HepG2 (cell line): ENCODE measurements around the gene CBX7. TPM values are rescaled to one million over a fixed set of nuclear protein-coding genes. Genes with fewer than 3 reads are reported as not detected.
A peak's percentile ranks its signal among the peaks of the same experiment; 100 is the strongest.

Source experiments
- BCL6 ChIP-seq: IDR thresholded peaks from 2 replicates; pipeline ENCODE4 v1.6.1; 2016; ENCODE audit warnings: missing genetic modification reagents, missing compliant biosample characterization
- EP300 ChIP-seq, 3 experiments: sonication (generic) in 1 of 3; formaldehyde crosslinking in 1 of 3; IDR thresholded peaks; 2 replicates each; pipeline versions ENCODE4 v1.5.1 to v1.6.1; 2011 to 2020; ENCODE audit warnings: low read depth in 2 of 3, low read length in 2 of 3, borderline replicate concordance in 1 of 3, improper control_type of control experiment in 1 of 3, mild to moderate bottlenecking in 1 of 3, missing genetic modification reagents in 1 of 3, moderate library complexity in 1 of 3
- ERF ChIP-seq: IDR thresholded peaks from 2 replicates; pipeline ENCODE4 v1.6.1; 2018; ENCODE audit warnings: missing biosample characterization, missing genetic modification reagents
- JUND ChIP-seq: sonication (generic); formaldehyde crosslinking; IDR thresholded peaks from 2 replicates; pipeline ENCODE4 v1.8.0; 2022; ENCODE audit warnings: mild to moderate bottlenecking, missing genetic modification reagents
- MTF1 ChIP-seq: sonication (generic); formaldehyde crosslinking; IDR thresholded peaks from 2 replicates; pipeline ENCODE4 v1.5.0; 2020; ENCODE audit warnings: missing genetic modification reagents
- NR2F1 ChIP-seq, 2 experiments: fragments of 450-650 bp in 1 of 2; formaldehyde crosslinking in 1 of 2; IDR thresholded peaks; 2 replicates each; pipeline versions ENCODE4 v1.5.0 to v1.6.1; 2016 to 2020; ENCODE audit warnings: mild to moderate bottlenecking in 1 of 2, missing compliant biosample characterization in 1 of 2, missing genetic modification reagents in 1 of 2, moderate library complexity in 1 of 2
- SIN3A ChIP-seq: IDR thresholded peaks from 2 replicates; pipeline ENCODE4 v1.6.1; 2011; ENCODE audit warnings: low read depth, mild to moderate bottlenecking, control low read depth, low read length, borderline replicate concordance
- U2AF2 ChIP-seq: fragments of 200-400 bp; formaldehyde crosslinking; IDR thresholded peaks from 2 replicates; pipeline ENCODE4 v1.6.1; 2017; ENCODE audit warnings: low read depth, mild to moderate bottlenecking, low read length
- ZNF317 ChIP-seq: sonication (generic); formaldehyde crosslinking; IDR thresholded peaks from 2 replicates; pipeline ENCODE4 v1.5.0; 2020; ENCODE audit warnings: mild to moderate bottlenecking, missing genetic modification reagents
- ZNF335 ChIP-seq: sonication (generic); formaldehyde crosslinking; IDR thresholded peaks from 2 replicates; pipeline ENCODE4 v1.4.0; 2020; ENCODE audit warnings: missing genetic modification reagents
- ZNF646 ChIP-seq: sonication (generic); formaldehyde crosslinking; IDR thresholded peaks from 2 replicates; pipeline ENCODE4 v1.9.0; 2021; ENCODE audit warnings: mild to moderate bottlenecking, missing genetic modification reagents
- polyA plus RNA-seq, 8 experiments: library from polyadenylated mRNA; depleted of rRNA in 3 of 8; stranded (reverse) in 7 of 8; unstranded in 1 of 8; fragments of >200 nt; fragmentation: Illumina TruSeq in 4 of 8; extraction: Trizol in 4 of 8; gene quantifications; 2 replicates each; pipeline versions ENCODE4 v1.2.1 to v1.2.3, GENCODE V29; 2011 to 2016; ENCODE audit warnings: low read depth in 4 of 8, missing spikeins in 1 of 8, mixed read lengths in 1 of 8; ENCODE audit not compliant: insufficient read depth in 1 of 8
- total RNA-seq, 5 experiments: library from RNA; depleted of rRNA; stranded (reverse); fragments of >200 nt; fragmentation: Illumina TruSeq; extraction: Trizol; gene quantifications; 2 replicates each; pipeline ENCODE4 v1.2.3, GENCODE V29; 2016; ENCODE audit warnings: low read depth in 1 of 5
- TF ChIP-seq, protein P1 (sequence below): sonication (generic); formaldehyde crosslinking; IDR thresholded peaks from 2 replicates; pipeline ENCODE4 v1.4.0; 2020; ENCODE audit warnings: mild to moderate bottlenecking, missing genetic modification reagents
- TF ChIP-seq, protein P2 (sequence below): sonication (generic); formaldehyde crosslinking; IDR thresholded peaks from 2 replicates; pipeline ENCODE4 v1.9.0; 2022; ENCODE audit warnings: low read depth, missing genetic modification reagents
- TF ChIP-seq, protein P3 (sequence below), 2 experiments: IDR thresholded peaks; 2 replicates each; pipeline ENCODE4 v1.6.1; 2011 to 2012; ENCODE audit warnings: low read length in 2 of 2, borderline replicate concordance in 1 of 2, low read depth in 1 of 2, mild to moderate bottlenecking in 1 of 2, moderate library complexity in 1 of 2

Gene CBX7
- total and polyA plus RNA-seq, 2 of the 13 experiments (the other 11 are each of a cell fraction or from before 2014, with no cell fraction given), result 0.35 to 4.9 TPM

GRCh38 chr22:39174498-39175352 is 22.2 kb upstream of the CBX7 start (continued):
- peak; percentile 66; the same call in 1 of the 2 replicates for TF ChIP-seq ERF
- 0 out of 2 replicates have a peak, but pooled peaks have one; percentile 71 for TF ChIP-seq U2AF2
- TF ChIP-seq, protein P1, sequence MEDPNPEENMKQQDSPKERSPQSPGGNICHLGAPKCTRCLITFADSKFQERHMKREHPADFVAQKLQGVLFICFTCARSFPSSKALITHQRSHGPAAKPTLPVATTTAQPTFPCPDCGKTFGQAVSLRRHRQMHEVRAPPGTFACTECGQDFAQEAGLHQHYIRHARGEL (CRISPR knock-in tag), result no peak
- TF ChIP-seq ZNF646 (CRISPR knock-in tag), result no peak
- peak; percentile 86; the same call in 1 of the 2 replicates for TF ChIP-seq SIN3A
- TF ChIP-seq, protein P2, sequence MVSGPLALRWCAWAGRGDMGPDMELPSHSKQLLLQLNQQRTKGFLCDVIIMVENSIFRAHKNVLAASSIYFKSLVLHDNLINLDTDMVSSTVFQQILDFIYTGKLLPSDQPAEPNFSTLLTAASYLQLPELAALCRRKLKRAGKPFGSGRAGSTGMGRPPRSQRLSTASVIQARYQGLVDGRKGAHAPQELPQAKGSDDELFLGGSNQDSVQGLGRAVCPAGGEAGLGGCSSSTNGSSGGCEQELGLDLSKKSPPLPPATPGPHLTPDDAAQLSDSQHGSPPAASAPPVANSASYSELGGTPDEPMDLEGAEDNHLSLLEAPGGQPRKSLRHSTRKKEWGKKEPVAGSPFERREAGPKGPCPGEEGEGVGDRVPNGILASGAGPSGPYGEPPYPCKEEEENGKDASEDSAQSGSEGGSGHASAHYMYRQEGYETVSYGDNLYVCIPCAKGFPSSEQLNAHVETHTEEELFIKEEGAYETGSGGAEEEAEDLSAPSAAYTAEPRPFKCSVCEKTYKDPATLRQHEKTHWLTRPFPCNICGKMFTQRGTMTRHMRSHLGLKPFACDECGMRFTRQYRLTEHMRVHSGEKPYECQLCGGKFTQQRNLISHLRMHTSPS (CRISPR knock-in tag), result peak; percentile 65; the same call in 1 of the 2 replicates
- TF ChIP-seq ZNF317, result peak; percentile 79; the same call in 1 of the 2 replicates
- peak; percentile 94 for TF ChIP-seq BCL6
- TF ChIP-seq, protein P3, sequence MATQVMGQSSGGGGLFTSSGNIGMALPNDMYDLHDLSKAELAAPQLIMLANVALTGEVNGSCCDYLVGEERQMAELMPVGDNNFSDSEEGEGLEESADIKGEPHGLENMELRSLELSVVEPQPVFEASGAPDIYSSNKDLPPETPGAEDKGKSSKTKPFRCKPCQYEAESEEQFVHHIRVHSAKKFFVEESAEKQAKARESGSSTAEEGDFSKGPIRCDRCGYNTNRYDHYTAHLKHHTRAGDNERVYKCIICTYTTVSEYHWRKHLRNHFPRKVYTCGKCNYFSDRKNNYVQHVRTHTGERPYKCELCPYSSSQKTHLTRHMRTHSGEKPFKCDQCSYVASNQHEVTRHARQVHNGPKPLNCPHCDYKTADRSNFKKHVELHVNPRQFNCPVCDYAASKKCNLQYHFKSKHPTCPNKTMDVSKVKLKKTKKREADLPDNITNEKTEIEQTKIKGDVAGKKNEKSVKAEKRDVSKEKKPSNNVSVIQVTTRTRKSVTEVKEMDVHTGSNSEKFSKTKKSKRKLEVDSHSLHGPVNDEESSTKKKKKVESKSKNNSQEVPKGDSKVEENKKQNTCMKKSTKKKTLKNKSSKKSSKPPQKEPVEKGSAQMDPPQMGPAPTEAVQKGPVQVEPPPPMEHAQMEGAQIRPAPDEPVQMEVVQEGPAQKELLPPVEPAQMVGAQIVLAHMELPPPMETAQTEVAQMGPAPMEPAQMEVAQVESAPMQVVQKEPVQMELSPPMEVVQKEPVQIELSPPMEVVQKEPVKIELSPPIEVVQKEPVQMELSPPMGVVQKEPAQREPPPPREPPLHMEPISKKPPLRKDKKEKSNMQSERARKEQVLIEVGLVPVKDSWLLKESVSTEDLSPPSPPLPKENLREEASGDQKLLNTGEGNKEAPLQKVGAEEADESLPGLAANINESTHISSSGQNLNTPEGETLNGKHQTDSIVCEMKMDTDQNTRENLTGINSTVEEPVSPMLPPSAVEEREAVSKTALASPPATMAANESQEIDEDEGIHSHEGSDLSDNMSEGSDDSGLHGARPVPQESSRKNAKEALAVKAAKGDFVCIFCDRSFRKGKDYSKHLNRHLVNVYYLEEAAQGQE (IDR thresholded peaks at IDR 0.05; ENCODE audit: borderline replicate concordance in 1 of 2, low read depth in 1 of 2, low read length in 2 of 2), result peak in 1 of 2 experiments; percentile 57; a peak in 1 of 4 replicates
- 0 out of 2 replicates have a peak, but pooled peaks have one; percentile 26 for TF ChIP-seq ZNF335 (CRISPR knock-in tag)
- peak; percentile 75 to 91; a peak in 3 of 4 replicates for TF ChIP-seq EP300 (IDR thresholded peaks at IDR 0.05; ENCODE audit: low read depth in 2 of 2, low read length in 2 of 2)
- peak; percentile 89 for TF ChIP-seq EP300 (CRISPR knock-in tag; IDR thresholded peaks at IDR 0.05; ENCODE audit: borderline replicate concordance)
- TF ChIP-seq MTF1 (CRISPR knock-in tag), result no peak
- TF ChIP-seq NR2F1 (CRISPR knock-in tag; IDR thresholded peaks at IDR 0.05), result peak; percentile 90 to 95
- peak; percentile 100 for TF ChIP-seq JUND
